Measurements from ENCODE around the gene GPRC5C.

GPRC5C gene

DNA sequence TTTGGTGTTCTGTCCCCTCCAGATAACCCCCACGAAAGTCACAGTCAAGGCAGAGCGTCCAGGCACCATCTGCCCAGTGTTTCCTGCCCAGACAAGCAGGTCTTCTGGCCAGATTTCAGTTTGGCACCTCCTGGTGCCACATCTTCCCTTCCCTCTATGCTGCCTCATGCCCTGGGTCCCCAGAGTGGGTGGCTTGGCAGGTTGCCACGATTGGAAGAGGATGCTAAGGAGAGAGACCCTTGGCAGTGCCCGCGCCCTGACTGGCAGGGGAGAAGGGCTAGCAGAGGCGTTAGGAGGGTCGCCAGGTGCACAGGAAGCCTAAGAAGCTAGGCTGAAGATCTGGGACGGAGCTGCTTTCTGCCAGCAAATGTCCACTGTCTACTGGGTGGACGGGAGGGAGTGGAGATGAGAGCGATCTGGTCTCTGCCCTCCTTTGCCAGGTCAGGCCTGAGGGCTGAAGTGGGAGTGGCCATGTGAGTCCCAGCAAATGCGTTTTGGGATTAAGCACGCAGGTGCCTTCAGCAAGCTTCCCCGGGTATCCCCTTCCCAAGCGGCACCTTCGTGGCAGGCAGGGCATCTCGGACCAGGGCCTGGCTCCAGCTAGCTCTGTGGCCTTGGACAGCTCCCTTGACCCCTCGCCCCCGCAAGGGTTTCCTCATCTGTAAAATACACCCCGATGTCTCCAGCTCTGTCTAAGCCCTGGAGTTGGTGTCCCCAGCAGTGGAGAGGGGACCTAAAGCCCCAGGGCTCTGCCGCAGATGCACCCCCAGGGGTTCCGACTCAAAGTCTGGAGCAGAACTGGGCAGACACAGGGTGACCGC lies 21.2 kb downstream of the GPRC5C start:
- FAIRE-seq: no peak
- TF ChIP-seq, protein P1, sequence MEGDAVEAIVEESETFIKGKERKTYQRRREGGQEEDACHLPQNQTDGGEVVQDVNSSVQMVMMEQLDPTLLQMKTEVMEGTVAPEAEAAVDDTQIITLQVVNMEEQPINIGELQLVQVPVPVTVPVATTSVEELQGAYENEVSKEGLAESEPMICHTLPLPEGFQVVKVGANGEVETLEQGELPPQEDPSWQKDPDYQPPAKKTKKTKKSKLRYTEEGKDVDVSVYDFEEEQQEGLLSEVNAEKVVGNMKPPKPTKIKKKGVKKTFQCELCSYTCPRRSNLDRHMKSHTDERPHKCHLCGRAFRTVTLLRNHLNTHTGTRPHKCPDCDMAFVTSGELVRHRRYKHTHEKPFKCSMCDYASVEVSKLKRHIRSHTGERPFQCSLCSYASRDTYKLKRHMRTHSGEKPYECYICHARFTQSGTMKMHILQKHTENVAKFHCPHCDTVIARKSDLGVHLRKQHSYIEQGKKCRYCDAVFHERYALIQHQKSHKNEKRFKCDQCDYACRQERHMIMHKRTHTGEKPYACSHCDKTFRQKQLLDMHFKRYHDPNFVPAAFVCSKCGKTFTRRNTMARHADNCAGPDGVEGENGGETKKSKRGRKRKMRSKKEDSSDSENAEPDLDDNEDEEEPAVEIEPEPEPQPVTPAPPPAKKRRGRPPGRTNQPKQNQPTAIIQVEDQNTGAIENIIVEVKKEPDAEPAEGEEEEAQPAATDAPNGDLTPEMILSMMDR (IDR thresholded peaks at IDR 0.05; ENCODE audit: insufficient read depth, missing control alignments): no peak
- DNase-seq (ENCODE audit: insufficient read length, low spot score): no peak

DNA sequence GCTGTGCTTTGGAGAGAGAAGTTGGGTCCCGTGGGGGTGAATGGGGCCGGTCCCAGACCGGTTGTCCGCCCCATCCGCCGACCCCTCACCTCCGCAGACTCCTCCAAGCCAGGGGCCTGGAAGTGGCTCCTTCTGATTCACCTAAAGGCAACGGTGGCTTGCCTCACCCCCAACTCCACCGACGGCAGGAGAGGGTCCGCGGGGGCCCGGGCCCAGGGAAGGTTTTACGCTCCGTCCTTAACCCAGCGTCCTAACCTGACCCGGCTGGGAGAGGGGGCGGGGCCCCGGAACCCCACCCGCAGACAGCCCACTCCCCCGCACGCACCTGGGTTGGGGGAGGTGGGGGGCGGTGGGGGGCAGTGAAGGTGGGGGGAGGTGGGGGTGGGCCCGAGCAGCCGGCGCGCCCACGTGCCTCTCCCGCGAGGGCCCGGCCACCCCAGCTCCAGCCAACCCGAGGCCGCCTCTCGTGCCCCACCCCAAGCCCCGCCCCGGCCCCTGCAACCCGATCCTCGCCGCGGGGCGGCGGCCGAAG lies 21.8 kb downstream of the GPRC5C start:
- TF ChIP-seq, protein P1 (IDR thresholded peaks at IDR 0.05; ENCODE audit: insufficient read depth, missing control alignments): no peak
- DNase-seq (ENCODE audit: insufficient read length, low spot score) (peak; percentile 99), FAIRE-seq (no peak)

DNA sequence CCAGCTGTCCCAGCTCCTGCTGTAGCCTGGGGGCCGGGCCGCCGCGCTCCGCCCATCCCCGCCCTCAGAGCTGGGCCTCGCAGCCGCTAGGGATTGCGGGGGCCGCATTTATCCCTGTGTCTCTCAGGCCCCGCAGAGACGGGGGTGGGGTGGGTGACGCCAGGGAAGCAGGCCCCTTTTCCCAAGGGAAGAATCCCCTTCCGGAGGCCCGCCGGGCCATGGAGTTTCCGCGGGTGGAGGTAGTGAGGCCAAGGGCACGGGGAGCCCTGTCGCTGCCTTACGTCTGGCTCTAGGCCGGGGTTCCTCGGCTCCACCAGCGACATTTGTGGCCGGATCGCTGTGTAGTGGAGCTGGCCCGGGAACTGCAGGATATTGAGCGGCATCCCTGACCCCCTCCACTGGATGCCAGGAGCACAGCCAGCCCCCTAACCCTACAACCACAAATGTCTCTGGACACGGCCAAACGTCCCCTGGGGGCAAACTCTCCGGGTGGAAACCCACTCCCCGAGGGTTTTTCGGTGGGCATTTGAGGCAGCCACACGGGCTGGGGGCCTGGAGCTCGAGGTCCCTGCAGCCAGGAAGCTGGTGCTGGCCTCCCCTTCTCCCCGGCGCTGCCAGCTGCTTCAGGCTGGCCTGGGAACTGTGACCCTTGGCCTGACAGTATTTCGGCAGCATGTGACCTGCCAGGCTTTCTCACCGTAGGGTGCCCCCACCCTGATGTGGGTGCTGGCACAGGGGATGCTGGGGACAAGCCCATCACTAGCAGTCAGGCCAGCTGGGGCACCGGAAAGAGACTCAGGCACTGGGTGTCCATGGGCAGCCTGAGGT lies 22.5 kb downstream of the GPRC5C start:
- DNase-seq (ENCODE audit: insufficient read length, low spot score) (no peak), FAIRE-seq (no peak)
- TF ChIP-seq, protein P1 (IDR thresholded peaks at IDR 0.05; ENCODE audit: insufficient read depth, missing control alignments): no peak

DNA sequence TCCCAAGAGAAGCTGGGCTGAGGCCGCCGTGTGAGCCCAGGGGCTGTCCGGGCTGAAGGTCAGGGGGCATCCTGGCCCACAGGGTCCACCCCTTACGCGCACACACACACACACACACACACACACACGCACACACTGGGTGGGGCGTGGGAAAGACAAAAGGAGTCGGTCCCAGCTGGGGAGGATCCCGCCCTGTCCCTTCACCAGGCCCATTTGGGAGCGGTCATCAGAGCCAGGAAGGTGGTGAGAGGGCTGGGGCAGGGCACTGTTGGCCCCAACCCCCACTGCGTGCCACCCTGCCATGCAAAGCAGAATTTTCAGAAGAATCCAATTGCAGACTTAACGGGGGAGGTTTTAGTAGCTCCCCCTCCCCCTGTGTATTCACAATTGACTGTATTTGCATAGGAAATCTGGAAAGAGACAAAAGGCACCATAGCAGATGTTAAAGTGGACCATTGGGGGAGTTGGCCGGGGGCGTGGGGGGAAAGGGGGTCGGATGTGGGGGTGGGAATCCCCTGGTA lies 23.2 kb downstream of the GPRC5C start:
- DNase-seq (ENCODE audit: insufficient read length, low spot score) (no peak), FAIRE-seq (no peak)
- TF ChIP-seq, protein P1 (IDR thresholded peaks at IDR 0.05; ENCODE audit: insufficient read depth, missing control alignments): no peak

DNA sequence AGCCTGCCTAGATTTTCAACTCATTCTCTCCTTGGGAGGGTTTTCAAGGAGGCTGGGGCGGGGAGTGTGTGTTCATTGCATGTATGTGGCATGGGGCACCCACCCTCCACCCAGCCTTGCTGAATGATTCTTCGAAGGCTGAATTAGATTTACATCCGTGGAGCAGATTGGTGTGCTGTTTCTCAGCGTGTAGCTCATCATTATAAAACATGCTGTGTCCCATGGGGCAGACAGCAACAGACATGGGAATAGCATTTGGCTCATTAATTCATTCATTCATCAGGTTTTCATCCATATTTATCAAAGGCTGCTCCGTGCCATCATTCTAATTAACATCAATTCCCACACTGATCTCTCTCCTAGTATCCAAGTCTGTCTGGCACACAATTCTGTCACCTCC lies 23.9 kb downstream of the GPRC5C start:
- TF ChIP-seq, protein P1 (IDR thresholded peaks at IDR 0.05; ENCODE audit: insufficient read depth, missing control alignments): no peak
- FAIRE-seq: no peak
- DNase-seq (ENCODE audit: insufficient read length, low spot score): no peak

GRCh38 chr17:74457146-74457819 lies 25.4 kb downstream of the GPRC5C start:
- FAIRE-seq: no peak
- DNase-seq (ENCODE audit: insufficient read length, low spot score): peak; percentile 85
- TF ChIP-seq, protein P1 (IDR thresholded peaks at IDR 0.05; ENCODE audit: insufficient read depth, missing control alignments): peak; percentile 99

Measured in D721Med (cell line).